Fibroblast of lung (primary cell): ENCODE data around the gene UGT8.

Experiments used
- EZH2 ChIP-seq: IDR thresholded peaks from 2 replicates; pipeline ENCODE4 v1.5.1; 2012; ENCODE audit warnings: low read length, control low read depth, mild to moderate bottlenecking; ENCODE audit errors: missing control alignments
- TF ChIP-seq, protein P1 (sequence below), 2 donors: IDR thresholded peaks in 1 of 2; conservative IDR thresholded peaks in 1 of 2; 1 replicate in 1 of 2; 2 replicates in 1 of 2; pipeline ENCODE4 v1.5.1; 2011 to 2012; ENCODE audit warnings: low read length in 2 of 2, control low read depth in 1 of 2, inconsistent platforms in 1 of 2, low read depth in 1 of 2, mild to moderate bottlenecking in 1 of 2

DNA sequence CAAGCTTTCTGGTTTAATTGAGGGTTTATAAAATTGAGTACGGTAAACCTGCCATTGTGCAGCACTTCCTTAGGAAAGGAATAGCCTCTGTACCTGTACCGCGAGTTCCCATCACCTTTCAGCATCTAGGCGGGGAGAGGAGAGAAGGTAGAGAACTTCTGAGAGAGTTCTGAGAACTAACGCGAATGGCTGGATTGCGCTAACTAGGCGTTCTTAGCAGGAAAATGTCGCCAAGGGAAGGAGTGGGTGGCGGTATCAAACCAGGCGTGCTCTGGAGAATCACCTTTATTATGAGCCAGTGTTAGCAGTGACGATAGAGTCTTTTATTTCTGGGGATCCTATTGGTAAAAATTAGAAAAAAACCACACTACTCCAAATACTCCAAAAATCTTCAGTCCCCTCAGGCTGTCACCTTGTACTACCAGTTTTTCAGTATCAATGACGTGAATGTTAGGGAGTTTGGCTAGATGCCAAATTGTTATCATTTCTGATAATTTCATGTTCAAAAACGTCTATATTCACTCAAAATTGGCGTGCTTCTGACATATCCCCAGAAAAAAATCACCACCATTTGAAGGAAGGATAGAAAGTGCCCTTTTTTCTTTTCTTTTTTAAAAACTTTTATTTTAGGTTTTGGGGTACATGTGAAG is 1.4 kb downstream of the UGT8 start:
- TF ChIP-seq, protein P1, sequence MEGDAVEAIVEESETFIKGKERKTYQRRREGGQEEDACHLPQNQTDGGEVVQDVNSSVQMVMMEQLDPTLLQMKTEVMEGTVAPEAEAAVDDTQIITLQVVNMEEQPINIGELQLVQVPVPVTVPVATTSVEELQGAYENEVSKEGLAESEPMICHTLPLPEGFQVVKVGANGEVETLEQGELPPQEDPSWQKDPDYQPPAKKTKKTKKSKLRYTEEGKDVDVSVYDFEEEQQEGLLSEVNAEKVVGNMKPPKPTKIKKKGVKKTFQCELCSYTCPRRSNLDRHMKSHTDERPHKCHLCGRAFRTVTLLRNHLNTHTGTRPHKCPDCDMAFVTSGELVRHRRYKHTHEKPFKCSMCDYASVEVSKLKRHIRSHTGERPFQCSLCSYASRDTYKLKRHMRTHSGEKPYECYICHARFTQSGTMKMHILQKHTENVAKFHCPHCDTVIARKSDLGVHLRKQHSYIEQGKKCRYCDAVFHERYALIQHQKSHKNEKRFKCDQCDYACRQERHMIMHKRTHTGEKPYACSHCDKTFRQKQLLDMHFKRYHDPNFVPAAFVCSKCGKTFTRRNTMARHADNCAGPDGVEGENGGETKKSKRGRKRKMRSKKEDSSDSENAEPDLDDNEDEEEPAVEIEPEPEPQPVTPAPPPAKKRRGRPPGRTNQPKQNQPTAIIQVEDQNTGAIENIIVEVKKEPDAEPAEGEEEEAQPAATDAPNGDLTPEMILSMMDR (conservative IDR thresholded peaks at IDR 0.05 in 1 of 2, IDR thresholded peaks at IDR 0.05 in 1 of 2; ENCODE audit: low read depth in 1 of 2, low read length in 2 of 2): no peak
- no peak for TF ChIP-seq EZH2
